T-helper 1 cell treated with Interleukin-12 subunit alpha and Interleukin-12 subunit beta and Interleukin-4 antibody, amounts not matched to agents 30 μg/mL and 1 μg/mL, for 36 hours (primary cell): Measurements from ENCODE around the gene ZNF280A.
"Not testable (repeated sequence)": the region's sequence is repeated elsewhere in the genome, so short reads cannot be mapped to it uniquely, and the experiment has no call there.

ENCODE experiments used
- H3K27ac Mint-ChIP-seq: one replicate; pipeline ENCODE4 v1.8.0; 2021; ENCODE audit warnings: mild to moderate bottlenecking, mixed read lengths
- H3K27me3 Mint-ChIP-seq: one replicate; pipeline ENCODE4 v1.8.0; 2021; ENCODE audit warnings: low read depth, mixed read lengths
- H3K36me3 Mint-ChIP-seq: one replicate; pipeline ENCODE4 v1.8.0; 2021; ENCODE audit warnings: low read depth, mixed read lengths
- H3K4me1 Mint-ChIP-seq: one replicate; pipeline ENCODE4 v1.8.0; 2021; ENCODE audit warnings: low read depth, mixed read lengths
- H3K4me3 Mint-ChIP-seq: one replicate; pipeline ENCODE4 v1.8.0; 2021; ENCODE audit warnings: mild to moderate bottlenecking, moderate library complexity, mixed read lengths
- H3K9me3 Mint-ChIP-seq: one replicate; pipeline ENCODE4 v1.8.0; 2021; ENCODE audit warnings: mixed read lengths

ZNF280A gene

DNA sequence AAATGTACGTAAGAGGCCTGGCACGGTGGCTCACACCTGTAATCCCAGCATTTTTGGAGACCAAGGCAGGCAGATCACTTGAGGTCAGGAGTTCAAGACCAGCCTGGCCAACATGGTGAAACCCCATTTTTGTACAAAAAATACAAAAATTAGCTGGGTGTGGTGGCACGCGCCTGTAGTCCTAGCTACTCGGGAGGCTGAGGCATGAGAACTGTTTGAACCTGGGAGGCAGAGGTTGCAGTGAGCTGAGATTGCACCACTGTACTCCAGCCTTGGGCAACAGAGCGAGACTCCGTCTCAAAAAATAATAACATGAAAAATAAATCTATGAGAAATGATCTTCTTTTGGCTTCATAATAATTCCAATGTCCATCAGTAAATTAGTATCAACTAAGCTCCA is 9.2 kb downstream of the ZNF280A start:
- not testable (repeated sequence) for H3K27ac Mint-ChIP-seq, H3K4me1 Mint-ChIP-seq, H3K4me3 Mint-ChIP-seq, H3K9me3 Mint-ChIP-seq
- Mint-ChIP-seq H3K36me3 (peaks cover 12% of the 10 kb centered on the region), H3K27me3 (peaks cover 24% of the 10 kb centered on the region)

DNA sequence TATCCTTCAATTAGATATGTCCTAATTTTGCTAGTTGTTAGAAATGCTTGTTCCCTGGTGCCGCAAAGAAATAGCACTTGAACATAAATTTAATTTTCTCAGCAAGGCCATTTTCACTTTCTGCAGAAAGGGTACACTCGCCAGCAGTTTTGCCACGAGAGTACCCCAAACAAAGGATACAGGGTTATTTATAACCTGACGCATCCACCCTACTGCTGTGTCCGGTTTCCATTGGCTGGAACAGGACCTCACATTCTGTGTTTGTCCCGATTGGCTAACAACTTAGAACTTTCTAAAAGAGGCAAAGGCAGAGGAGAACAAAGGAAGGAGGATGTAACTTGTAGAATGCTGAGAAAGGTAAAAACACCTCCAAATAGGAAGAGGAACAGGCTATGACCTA is 10.2 kb downstream of the ZNF280A start:
- not testable (repeated sequence) for H3K4me1 Mint-ChIP-seq, H3K9me3 Mint-ChIP-seq, H3K27ac Mint-ChIP-seq
- Mint-ChIP-seq H3K36me3 (peaks cover 14% of the 10 kb centered on the region), H3K4me3 (peak overlapping the region; percentile 57), H3K27me3 (peaks cover 19% of the 10 kb centered on the region)

DNA sequence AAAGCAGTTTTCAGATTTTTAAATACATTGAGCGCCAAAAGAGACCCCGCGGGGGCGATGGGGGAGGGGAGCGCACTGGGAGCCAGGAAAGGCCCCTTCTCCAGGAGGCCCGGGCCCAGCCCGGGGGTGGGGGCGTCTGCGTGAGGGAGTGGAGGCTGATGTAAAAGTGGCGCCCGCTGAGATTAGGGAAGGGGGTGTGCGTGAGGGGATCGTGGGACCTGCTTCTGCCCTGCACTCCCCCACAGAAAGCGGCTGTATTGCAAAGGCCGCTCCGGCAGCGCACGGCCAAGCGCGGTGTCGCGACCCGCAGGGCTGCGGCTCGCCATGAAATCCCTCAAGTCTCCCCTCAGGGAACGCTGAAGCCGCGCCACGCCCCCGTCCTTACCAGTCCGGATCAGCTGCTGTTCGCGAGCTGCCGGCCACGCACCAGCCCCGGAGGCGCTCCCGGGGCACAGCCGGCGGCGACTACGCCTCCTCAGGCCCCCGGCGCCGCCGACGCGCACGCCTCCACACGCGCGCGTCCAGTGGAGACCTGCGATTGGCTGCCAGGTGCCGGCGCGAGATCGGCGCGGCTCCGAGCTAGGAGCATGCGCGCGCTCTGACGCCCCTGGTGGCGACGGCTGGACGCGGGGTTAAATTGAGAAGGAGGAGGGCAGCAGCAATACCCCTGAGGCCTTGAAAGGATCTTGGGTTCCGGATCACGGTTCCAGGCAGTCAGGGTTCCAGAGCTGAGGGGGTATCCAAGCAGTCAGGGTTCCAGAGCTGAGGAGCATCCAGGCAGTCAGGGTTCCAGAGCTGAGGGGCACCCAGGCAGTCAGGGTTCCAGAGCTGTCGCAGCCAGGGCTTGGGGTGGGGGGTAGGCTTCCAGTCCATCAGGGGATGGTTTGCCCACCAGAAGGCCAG is 11.5 kb downstream of the ZNF280A start, which contains the start of gene ZNF280B:
Gene ZNF280B (minus strand): TSS at position 469 of the 903 bp plus-strand sequence. CDS start 19,344 bp downstream, outside the sequence.
- peaks cover 14% of the 10 kb centered on the region for H3K27me3 Mint-ChIP-seq
- peaks cover 8% of the 10 kb centered on the region for H3K4me1 Mint-ChIP-seq
- peaks cover 20% of the 10 kb centered on the region for H3K36me3 Mint-ChIP-seq
- H3K9me3 Mint-ChIP-seq = peaks cover 9% of the 10 kb centered on the region
- no peak within 1 kb of the TSS for H3K27ac Mint-ChIP-seq
- H3K4me3 Mint-ChIP-seq = peak within 1 kb of the TSS; percentile 80

DNA sequence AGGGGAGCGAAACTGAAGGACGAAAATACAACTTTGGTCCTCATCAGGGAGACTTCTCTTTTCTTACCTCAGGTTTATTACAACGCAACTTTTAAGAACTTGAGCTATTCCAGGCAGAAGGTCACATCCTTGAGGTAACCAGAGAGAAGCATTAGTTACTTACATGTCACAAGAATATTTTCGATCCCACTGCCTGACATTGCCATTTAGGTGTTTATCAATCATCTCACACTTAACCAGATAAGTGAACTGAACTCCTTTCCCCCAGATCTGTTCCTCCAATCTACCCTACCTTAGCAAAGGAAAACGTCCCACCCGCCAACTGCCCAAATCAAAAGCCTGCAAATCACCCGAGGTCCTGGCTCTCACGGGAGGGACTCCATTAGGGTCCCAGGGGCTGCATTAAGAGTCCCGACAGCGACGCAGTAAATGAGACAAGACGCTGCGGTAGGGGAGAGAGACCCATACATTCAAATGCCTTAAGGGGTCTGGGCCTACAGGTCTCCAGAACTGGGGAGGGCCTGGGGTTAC is 12.3 kb downstream of the ZNF280A start:
- Mint-ChIP-seq H3K4me1 (peaks cover 8% of the 10 kb centered on the region), H3K36me3 (peaks cover 20% of the 10 kb centered on the region), H3K27ac (no peak overlapping the region), H3K9me3 (peaks cover 9% of the 10 kb centered on the region), H3K27me3 (peaks cover 12% of the 10 kb centered on the region), H3K4me3 (peak overlapping the region; percentile 80)

DNA sequence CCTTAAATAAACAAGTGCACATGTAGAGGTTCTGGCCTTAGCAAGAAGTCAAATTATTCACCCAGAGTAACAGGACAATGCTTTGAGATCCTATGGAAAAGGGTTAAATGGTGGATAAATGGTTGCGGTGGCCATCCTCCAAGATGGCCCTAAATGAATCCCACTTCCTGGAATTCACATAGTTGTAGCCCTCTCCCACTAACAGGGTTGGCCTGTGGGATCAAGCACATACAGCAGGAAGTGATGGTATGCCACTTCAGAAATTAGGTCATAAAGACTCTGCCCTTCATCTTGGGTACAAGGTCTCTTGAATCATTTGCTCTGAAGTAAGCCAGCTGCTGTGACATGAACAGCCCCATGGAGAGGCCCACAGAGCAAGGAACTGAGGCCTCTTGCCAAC is 13.3 kb downstream of the ZNF280A start:
- Mint-ChIP-seq H3K36me3 (peaks cover 20% of the 10 kb centered on the region), H3K9me3 (peaks cover 9% of the 10 kb centered on the region), H3K4me3 (no peak overlapping the region), H3K27ac (no peak overlapping the region), H3K4me1 (peaks cover 6% of the 10 kb centered on the region), H3K27me3 (peaks cover 5% of the 10 kb centered on the region)

DNA sequence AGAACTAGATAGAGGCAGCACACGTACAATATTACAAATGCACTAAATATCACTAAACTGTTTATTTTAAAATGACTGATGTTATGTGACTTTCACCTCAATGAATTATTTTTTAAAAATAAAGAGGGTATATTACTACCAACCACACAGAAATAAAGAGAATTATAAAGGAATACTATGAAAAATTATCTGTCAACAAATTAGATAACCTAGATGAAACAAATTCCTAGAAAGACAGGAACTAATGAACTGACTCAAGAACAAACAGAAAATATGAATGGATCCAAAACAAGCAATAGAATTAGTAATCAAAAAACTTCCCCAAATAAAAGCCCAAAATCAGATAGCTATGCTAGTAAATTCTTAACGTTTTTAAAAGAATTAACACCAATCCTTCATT is 21.8 kb downstream of the ZNF280A start:
- Mint-ChIP-seq H3K9me3 (no peaks in the 10 kb centered on the region), H3K27ac (no peak overlapping the region), H3K4me3 (no peak overlapping the region), H3K4me1 (no peaks in the 10 kb centered on the region), H3K36me3 (no peaks in the 10 kb centered on the region), H3K27me3 (no peaks in the 10 kb centered on the region)

DNA sequence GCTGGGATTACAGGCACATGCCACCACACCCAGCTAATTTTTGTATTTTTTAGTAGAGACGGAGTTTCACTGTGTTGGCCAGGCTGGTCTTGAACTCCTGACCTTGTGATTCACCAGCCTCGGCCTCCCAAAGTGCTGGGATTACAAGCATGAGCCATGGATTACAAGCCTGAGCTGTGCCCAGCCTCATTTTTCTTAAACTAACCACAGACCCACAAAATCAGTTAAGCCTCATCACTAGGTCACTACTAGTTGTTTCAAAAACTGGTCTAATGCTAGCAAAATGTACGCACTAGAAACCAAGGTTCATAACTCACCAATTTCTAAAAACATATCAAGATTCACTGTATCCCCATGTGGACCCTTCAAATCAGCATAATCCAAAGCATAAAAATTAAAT is 28.5 kb downstream of the ZNF280A start:
- H3K27ac Mint-ChIP-seq = not testable (repeated sequence)

DNA sequence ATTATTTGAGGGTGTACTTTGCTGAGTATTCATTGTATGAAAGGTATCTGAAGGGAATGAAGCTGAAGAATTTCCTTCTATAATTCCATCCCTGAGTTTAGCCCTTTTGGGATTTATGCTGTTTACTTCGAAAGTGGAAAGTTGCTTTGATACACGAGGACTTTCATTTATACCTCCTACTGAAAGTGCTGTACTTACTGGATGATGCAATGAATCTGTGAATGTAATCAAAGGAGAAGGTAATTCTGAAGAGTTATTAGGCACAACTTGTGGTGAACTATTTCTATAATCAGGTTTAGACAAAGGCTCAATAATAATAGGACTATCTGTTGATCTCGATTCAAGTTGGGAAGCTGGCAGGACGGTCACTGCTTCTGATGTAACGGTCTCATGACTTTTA is 31.3 kb downstream of the ZNF280A start:
- Mint-ChIP-seq H3K4me1 (no peaks in the 10 kb centered on the region), H3K36me3 (peaks cover 11% of the 10 kb centered on the region), H3K9me3 (no peaks in the 10 kb centered on the region), H3K27me3 (no peaks in the 10 kb centered on the region), H3K27ac (no peak overlapping the region), H3K4me3 (no peak overlapping the region)

More for the DNA sequence above, 28.5 kb downstream of the ZNF280A start:
- not testable (repeated sequence) for H3K36me3 Mint-ChIP-seq, H3K4me1 Mint-ChIP-seq, H3K9me3 Mint-ChIP-seq, H3K27me3 Mint-ChIP-seq, H3K4me3 Mint-ChIP-seq

DNA sequence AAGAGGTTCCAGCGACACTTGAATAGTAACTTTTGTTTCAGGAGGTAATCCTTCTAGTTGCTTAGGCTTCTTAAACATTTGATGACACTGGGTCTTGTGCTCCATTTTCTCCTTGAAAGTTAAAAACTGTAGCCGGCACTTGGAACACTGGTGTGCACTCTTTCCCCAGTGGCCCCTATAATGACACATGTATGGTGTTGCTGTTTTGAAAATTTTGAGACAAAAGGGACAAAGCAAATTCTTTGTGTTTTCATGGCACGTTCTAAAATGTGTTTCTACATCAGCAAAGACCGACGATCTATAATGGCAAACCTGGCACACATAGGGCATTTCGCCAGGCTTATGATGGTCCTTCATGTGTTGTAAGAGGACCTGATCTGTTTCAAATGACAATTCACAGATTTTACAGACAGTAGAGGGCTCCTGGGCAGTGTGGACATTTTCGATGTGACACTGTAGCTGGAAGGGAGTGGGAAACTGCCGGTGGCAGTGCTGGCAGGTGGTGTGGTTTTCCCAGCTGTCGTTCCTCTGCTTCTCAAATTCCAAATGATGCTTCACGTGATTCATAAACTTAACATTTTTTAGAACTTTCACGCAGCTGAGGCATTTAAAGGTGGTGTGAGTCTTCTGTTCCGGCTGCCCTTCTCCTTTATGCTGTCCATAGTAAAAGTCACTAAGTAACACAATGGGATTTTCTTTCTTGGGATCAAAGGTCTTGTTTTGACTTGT is 32.0 kb downstream of the ZNF280A start:
- H3K27me3 Mint-ChIP-seq = no peaks in the 10 kb centered on the region
- H3K4me1 Mint-ChIP-seq = no peaks in the 10 kb centered on the region
- peaks cover 11% of the 10 kb centered on the region for H3K36me3 Mint-ChIP-seq
- no peak overlapping the region for H3K27ac Mint-ChIP-seq
- H3K9me3 Mint-ChIP-seq = no peaks in the 10 kb centered on the region
- no peak overlapping the region for H3K4me3 Mint-ChIP-seq

DNA sequence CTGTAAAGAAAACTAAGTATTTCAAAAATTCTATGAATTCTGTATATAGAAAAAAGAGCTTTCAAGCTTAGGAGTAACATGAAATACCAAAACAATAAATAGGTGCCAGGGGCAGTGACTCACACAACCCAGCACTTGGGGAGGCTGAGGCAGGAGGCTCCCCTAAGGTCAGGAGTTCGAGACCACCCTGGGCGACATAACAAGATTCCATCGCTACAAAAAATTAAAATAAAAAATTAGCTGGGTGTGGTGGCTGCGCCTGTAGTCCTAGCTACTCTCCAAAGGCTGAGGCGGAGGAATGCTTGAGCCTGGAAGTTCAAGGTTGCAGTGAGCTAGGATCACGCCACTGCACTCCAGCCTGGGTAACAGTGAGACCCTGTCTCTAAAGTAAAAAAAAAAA is 33.0 kb downstream of the ZNF280A start:
- no peak overlapping the region for H3K27ac Mint-ChIP-seq
- H3K9me3 Mint-ChIP-seq = no peaks in the 10 kb centered on the region
- H3K4me1 Mint-ChIP-seq = no peaks in the 10 kb centered on the region

DNA sequence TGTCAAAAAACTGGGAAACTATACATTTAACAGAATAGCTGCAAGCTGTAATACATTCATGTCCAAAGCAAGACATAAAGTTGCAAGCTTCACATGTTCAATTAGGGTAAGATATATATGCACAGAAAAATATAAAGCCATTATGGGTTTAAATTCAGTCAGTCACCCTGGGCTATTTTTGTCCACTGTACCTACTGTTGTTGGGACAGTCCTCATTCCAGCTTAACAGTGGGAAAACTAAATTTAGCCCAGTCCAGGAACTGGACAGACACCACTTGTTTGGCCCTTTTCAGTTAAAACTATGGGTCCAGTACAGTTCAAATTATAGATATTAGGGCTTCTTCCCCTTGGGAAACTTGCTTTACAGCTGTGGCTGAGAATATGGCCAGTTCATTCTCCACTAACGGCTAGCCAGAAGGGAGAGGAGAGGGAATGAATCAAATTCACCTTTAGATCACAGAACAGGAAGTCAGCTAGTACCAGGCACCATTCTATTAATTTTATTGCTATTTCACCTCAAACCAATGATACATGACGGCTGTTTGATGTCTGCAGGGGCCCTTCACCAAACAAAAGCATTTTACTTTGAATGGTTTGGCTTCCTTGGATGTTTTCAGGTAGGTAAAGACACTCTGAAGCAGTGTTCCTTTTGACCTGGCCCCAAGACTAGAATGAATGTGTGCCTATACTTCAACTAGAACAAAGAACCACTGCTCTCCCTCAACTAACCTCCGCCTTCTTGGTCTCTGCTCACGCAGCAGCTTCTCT is 33.8 kb downstream of the ZNF280A start:
- H3K4me1 Mint-ChIP-seq = no peaks in the 10 kb centered on the region
- no peak overlapping the region for H3K4me3 Mint-ChIP-seq
- H3K27me3 Mint-ChIP-seq = no peaks in the 10 kb centered on the region
- no peaks in the 10 kb centered on the region for H3K9me3 Mint-ChIP-seq
- H3K27ac Mint-ChIP-seq = no peak overlapping the region
- peaks cover 11% of the 10 kb centered on the region for H3K36me3 Mint-ChIP-seq

More for the DNA sequence above, 33.0 kb downstream of the ZNF280A start:
- no peak overlapping the region for H3K4me3 Mint-ChIP-seq
- peaks cover 11% of the 10 kb centered on the region for H3K36me3 Mint-ChIP-seq
- H3K27me3 Mint-ChIP-seq = no peaks in the 10 kb centered on the region

DNA sequence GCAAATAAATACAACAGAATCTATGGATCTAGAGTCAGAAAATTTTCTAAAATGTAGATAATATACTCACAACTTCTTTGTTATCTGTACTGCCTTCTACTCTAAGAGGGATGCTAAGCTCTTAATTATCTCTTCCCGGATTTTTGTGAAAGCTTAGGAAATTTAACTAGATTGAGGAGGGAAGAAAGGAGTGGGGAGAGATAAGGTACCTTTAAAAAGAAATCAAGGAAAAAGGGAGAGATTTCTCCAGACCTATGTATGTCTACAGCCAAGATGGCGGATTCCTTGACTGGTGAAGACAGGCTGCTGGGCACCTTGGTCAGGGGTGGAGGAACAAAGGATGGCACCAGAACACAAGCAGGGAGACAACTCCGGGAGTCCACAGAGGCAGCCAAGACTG is 34.5 kb downstream of the ZNF280A start:
- Mint-ChIP-seq H3K27me3 (no peaks in the 10 kb centered on the region), H3K4me3 (no peak overlapping the region), H3K36me3 (peaks cover 11% of the 10 kb centered on the region), H3K27ac (no peak overlapping the region), H3K9me3 (no peaks in the 10 kb centered on the region), H3K4me1 (no peaks in the 10 kb centered on the region)

DNA sequence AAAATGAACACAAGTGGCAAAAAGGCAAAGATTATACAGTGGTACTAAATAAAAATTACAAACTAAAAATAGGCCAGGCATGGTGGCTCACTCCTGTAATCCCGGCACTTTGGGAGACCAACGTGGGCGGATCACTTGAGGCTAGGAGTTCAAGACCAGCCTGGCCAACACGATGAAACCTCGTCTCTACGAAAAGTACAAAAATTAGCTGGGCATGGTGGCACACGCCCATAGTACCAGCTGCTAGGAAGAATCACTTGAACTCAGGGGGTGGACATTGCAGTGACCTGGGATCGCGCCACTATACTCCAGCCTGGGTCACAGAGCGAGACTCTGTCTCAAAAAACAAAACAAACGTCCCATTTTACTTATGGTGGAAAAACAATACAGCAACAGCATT is 36.0 kb downstream of the ZNF280A start:
- H3K4me3 Mint-ChIP-seq = no peak overlapping the region
- no peaks in the 10 kb centered on the region for H3K27me3 Mint-ChIP-seq
- peaks cover 11% of the 10 kb centered on the region for H3K36me3 Mint-ChIP-seq
- H3K9me3 Mint-ChIP-seq = no peaks in the 10 kb centered on the region
- no peak overlapping the region for H3K27ac Mint-ChIP-seq
- no peaks in the 10 kb centered on the region for H3K4me1 Mint-ChIP-seq

DNA sequence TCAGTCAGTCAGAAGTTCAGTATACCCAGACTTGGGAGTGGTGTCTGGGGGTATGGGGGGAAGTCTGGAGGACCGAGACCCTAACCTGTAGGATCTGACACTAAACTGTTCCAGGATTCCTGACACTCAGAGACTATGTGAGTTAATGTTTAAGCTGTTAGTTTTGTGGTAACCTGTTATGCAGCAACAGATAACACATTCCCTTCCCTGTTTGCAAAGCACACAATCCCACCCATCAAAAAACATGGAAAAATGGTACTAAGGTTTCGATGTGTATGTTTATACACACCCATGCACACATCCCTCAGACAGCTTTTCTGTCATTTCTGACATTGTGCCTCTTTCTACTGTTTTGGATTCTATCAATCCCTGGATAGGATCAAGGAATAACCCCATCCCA is 39.1 kb downstream of the ZNF280A start:
- H3K36me3 Mint-ChIP-seq = peaks cover 4% of the 10 kb centered on the region
- no peaks in the 10 kb centered on the region for H3K27me3 Mint-ChIP-seq
- no peaks in the 10 kb centered on the region for H3K9me3 Mint-ChIP-seq
- no peaks in the 10 kb centered on the region for H3K4me1 Mint-ChIP-seq
- no peak overlapping the region for H3K4me3 Mint-ChIP-seq
- no peak overlapping the region for H3K27ac Mint-ChIP-seq
